GM12892 (cell line): ENCODE data around the gene ACCS.

Experiments
- POLR2A ChIP-seq: IDR thresholded peaks from 2 replicates; pipeline ENCODE4 v1.6.1; 2011; ENCODE audit warnings: low read depth, low read length, control low read depth
- POLR2AphosphoS5 ChIP-seq: IDR thresholded peaks from 2 replicates; pipeline ENCODE4 v1.6.1; 2011; ENCODE audit warnings: low read depth, low read length, control low read depth

DNA sequence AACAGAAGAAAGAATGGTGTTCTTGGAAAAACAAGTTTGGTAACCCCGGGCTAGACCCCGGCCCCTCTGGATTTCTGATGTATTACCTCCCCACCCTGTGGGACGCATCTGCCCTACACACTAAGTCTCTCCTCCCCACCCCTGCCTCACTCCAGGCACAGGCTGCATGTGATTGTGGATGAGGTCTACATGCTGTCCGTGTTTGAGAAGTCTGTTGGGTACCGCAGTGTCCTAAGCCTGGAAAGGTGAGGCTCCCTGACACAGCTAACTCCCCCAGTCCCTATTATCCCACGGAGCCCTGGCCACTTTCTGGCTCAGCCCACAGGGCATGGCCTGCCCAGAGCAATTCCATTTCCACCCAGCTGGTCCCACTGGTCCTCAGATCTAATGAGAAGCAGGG is 13.3 kb downstream of the ACCS start:
- TF ChIP-seq POLR2A: no peak
- no peak for TF ChIP-seq POLR2AphosphoS5
